HG02678 (cell line): ENCODE data around the gene HAP1.
"Not testable (repeated sequence)": the region's sequence is repeated elsewhere in the genome, so short reads cannot be mapped to it uniquely, and the experiment has no call there.

Experiments used
- ATAC-seq: cut with Tn5 transposase; IDR thresholded peaks from one replicate; pipeline ENCODE4 v1.9.1; 2021; ENCODE audit warnings: mild to moderate bottlenecking, moderate library complexity; ENCODE audit not compliant: unreplicated experiment

HAP1 gene

DNA sequence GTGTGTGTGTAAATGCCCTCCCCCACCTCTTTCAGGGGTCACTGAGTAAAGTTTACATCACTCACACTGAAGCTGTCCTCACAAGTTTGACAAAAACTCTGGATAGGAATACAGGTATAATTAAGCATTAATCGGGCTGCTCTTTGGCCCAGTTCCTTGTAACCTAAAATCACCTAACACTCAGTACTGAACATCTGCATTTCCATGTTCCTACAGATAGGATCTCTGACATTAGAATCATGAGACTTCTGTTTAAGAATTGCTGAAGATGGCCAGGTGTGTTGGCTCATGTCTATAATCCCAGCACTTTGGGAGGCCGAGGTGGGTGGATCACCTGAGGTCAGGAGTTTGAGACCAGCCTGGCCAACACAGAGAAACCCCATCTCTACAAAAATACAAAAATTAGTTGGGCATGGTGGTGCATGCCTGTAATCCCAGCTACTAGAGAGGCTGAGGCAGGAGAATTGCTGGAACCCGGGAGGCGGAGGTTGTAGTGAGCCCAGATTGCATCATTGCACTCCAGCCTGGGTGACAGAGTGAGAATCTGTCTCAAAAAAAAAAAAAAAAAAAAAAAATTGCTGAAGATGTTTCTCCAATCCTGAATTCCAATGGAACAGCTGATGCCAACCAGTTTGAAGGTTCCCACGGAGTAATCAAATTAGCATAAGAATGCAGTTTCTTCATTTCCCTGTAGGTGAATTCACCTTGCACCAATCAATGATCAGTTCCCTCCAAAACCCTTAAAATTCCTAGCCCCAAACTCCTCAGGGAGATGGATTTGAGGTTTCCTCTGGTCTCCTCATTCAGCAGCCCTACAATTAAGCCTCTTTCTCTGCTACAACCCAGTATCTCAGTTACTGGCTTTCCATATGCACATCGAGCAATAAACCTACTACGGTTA, 59.0 kb downstream of the HAP1 start:
- ATAC-seq: not testable (repeated sequence)
